Cerebellar nuclear complex (tissue), 1 donor: ENCODE measurements around the gene C2CD5.

ENCODE experiments used
- DNase-seq, 2 experiments: peaks; one replicate each; lab custom pipeline; 2025; lab: John Stamatoyannopoulos, UW

Gene C2CD5

DNA sequence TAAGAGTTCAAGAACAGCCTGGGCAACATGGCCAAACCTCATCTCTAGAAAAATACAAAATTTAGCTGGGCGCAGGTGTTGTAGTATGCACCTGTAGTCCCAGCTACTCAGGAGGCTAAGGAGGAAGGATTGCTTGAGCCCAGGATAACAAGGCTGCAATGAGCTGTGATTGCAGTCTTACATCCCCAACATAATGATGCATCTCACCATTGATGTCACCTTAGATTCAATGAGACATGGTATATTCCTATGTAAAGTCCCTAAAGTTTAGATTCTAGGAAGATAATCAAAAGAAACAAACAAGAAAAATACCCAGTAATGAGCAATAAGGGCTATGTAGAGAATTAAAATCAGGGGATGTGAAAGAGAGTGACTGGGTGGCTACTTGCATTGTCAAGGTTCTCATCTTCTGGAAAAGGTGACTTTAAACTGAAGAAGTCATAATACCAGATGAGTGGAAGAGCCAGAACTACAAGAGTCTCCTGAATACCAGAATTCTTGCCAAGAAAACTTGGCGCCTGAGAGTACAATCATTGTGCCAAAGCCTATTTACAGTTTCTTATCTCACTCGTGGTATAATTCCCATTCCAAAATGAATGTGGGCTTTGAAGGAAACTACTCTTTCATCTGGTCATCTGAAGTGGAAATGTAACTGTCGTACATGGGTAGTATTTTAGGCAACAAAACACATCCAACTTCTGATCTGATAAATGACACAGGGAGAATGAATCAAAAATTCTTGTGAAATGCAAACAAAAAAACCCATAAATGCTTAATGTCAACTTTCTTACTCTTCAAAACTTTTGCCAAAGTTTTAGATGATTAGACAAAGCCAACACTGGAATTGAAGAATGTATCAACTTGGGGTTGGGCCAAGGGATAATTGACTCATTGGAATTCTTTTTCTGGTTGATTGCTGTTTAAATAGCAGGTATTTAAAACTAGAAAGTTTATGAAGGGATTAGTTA, 128.7 kb downstream of the C2CD5 start:
- no peak for DNase-seq

DNA sequence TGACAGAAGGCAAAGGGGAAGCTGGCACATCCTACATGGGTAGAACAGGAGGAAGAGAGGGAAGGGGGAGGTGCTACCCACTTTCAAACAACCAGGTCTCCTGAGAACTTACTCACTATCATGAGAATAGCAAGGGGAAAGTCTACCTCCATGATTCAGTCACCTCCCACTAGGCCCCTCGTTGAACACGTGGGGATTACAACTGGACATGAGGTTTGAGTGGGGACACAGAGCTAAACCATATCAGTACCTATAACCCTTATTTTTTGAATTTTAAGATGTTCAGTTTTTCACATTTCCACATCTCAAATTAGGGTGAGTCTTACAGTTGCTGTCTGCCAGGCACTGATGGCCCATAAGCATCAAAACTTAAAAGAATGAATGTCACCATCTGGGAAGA, 129.6 kb downstream of the C2CD5 start:
- DNase-seq = no peak

DNA sequence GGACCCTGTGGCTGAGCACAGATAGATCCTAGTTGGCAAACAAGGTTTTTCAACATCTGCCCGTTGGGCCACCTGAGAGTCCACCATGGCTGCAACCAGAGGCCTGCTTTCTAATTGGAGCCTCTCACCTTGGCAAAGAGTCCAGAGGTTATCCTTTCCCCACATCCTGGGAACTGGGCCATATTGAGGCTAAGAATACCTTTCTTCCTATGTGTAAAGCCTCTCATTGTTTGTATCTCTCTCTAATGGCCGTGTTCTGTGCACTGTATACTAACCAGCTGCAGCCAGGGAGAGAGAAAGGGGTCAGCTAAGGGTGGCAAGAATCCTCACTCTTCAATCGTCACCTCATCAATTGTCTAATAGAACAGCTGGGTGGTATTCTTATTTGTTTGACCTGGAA, 130.8 kb downstream of the C2CD5 start:
- no peak for DNase-seq

GRCh38 chr12:22412581-22412980, 131.8 kb downstream of the C2CD5 start:
- no peak for DNase-seq

- no peak for DNase-seq
Observed at GRCh38 chr12:22410486-22410885, 133.9 kb downstream of the C2CD5 start.

DNA sequence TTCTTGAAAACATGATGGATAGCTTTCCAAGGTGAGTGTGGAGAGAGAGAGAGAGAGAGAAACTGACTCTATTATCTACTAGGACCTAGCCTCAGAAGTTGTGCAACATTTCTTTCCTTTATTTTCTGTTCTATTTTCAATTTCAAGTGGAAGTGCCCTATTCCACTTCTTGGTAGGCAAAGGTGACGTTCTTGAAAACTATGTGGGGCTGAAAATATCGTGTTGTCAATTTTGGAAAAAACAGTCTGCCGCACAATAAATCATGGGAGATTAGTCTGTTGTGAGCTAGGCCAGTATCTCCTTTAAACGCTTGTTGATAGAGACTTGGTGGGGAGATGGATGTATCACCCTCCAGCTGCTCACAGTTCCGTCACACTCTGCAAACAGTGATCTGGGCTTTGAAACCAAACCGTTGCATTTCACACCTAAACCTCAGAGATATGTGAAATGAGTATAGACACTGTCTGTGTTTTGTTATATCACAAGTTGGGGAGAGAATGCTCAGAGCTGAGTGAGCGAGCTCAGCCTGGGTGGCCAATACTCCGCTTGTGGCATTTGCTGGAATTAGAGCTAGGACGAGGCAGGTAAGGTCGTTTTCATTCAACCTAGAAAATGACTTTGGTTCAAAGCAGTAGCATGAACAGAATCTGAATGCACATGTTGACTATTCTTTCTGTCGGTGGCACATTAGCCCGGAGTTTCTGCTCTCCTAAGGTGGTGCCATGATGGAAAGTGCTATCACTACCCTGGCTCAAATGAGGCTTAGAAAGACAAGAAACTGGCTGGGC, 134.8 kb downstream of the C2CD5 start:
- no peak for DNase-seq

- DNase-seq = no peak
Observed at GRCh38 chr12:22408610-22409376, 135.5 kb downstream of the C2CD5 start.

DNA sequence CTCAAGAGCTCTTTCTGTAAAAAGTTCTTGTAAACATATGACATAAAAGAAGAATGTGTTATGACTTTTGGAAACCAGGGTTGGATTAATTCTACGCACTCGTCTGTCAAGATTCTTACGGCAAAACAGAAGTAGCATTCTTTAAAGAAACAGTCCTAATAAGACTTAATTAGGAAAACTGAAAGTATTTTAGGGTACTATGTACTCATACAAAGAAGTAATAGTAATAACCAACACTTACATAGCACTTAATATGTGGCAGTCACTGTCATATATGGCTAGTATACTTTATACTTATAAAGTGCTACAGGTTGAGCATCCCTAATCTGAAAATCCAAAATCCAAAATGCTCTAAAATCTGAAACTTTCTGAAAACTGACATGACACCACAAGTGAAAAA, 136.9 kb downstream of the C2CD5 start:
- DNase-seq = no peak

GRCh38 chr12:22406627-22407026, 137.7 kb downstream of the C2CD5 start:
- DNase-seq = no peak

GRCh38 chr12:22399464-22400180, 144.7 kb downstream of the C2CD5 start:
- DNase-seq = no peak
